HepG2 (cell line): Measurements from ENCODE around the gene PRTN3. TPM values are rescaled to one million over a fixed set of nuclear protein-coding genes. Genes with fewer than 3 reads are reported as not detected.

Experiments
- ATAC-seq: fragments of 200-7000 bp; cut with Tn5 transposase; 3 replicates; pipeline ENCODE4 v1.9.1; 2020; ENCODE audit warnings: mild to moderate bottlenecking, moderate library complexity
- BruUV-seq: library from RNA; stranded (reverse); fragments of 400-500 nt; replicated peaks from 2 replicates; lab custom pipeline; 2021; lab: Mats Ljungman, UMichigan
- CTCF ChIA-PET: fragments of 300-600 bp; formaldehyde crosslinking; extraction: SDS; loops from one replicate; lab custom pipeline; 2021; ENCODE audit warnings: low total read pairs, inconsistent platforms, low intra/inter-chr PET ratio; lab: Yijun Ruan, JAX
- POLR2A ChIA-PET: fragments of 350-600 bp; sonication (Branson Sonifier 250); formaldehyde crosslinking; loops from one replicate; lab custom pipeline; 2020; ENCODE audit warnings: antibody characterized with exemption, inconsistent platforms; lab: Yijun Ruan, JAX
- DNase-seq: peaks from one replicate; pipeline ENCODE4 v3.0.0-alpha.2; 2015; ENCODE audit warnings: low spot score
- FAIRE-seq: peaks from 3 replicates; lab custom pipeline; 2011; peaks lifted over from hg19 to GRCh38; lab: Jason Lieb, UNC
- H2AFZ ChIP-seq: one replicate; pipeline ENCODE4 v1.6.1; 2011; ENCODE audit warnings: low read length, inconsistent platforms
- H3K27ac ChIP-seq: fragments of 300-600 bp; 3 replicates; pipeline ENCODE4 v1.8.0; 2011; ENCODE audit warnings: mixed run types, mild to moderate bottlenecking, mixed read lengths, low read length, inconsistent platforms; ENCODE audit not compliant: insufficient read depth; ENCODE audit errors: extremely low read length
- H3K27me3 ChIP-seq, 2 experiments: fragments of 200-600 bp in 1 of 2; 2 replicates in 1 of 2; 3 replicates in 1 of 2; pipeline versions ENCODE4 v1.6.0 to v1.8.0; 2011; ENCODE audit warnings: low read length in 2 of 2, mild to moderate bottlenecking in 2 of 2, moderate library complexity in 2 of 2, inconsistent platforms in 1 of 2; ENCODE audit not compliant: insufficient read depth in 2 of 2, control insufficient read depth in 1 of 2
- H3K36me3 ChIP-seq, 2 experiments: fragments of 200-600 bp in 1 of 2; replicated peaks in 1 of 2; 2 replicates in 1 of 2; 3 replicates in 1 of 2; pipeline versions ENCODE4 v1.5.1 to v1.8.0; 2011; ENCODE audit warnings: low read length in 2 of 2, inconsistent platforms in 1 of 2; ENCODE audit not compliant: insufficient read depth in 2 of 2, control insufficient read depth in 1 of 2
- H3K4me1 ChIP-seq: 2 replicates; pipeline ENCODE4 v1.5.1; 2012; ENCODE audit warnings: low read length, inconsistent platforms; ENCODE audit not compliant: insufficient read depth
- H3K4me2 ChIP-seq: 2 replicates; pipeline ENCODE4 v1.6.0; 2011; ENCODE audit warnings: low read depth, low read length, inconsistent platforms
- H3K4me3 ChIP-seq, 3 experiments: fragments of 200-600 bp in 1 of 3; sonication (generic), shearing (Covaris generic) in 1 of 3; replicated peaks in 1 of 3; 2 replicates each; pipeline ENCODE4 v1.5.1; 2011 to 2016; ENCODE audit warnings: low read length in 3 of 3, inconsistent platforms in 2 of 3, low read depth in 2 of 3, mild to moderate bottlenecking in 2 of 3, control low read depth in 1 of 3, mixed read lengths in 1 of 3; ENCODE audit not compliant: insufficient read depth in 1 of 3
- H3K79me2 ChIP-seq: one replicate; pipeline ENCODE4 v1.6.1; 2011; ENCODE audit warnings: low read length, inconsistent platforms; ENCODE audit not compliant: insufficient read depth
- H3K9ac ChIP-seq: 2 replicates; pipeline ENCODE4 v1.6.0; 2011; ENCODE audit warnings: mild to moderate bottlenecking, low read depth, low read length, inconsistent platforms; ENCODE audit not compliant: insufficient read depth
- H3K9me3 ChIP-seq: 2 replicates; pipeline ENCODE4 v1.5.1; 2012; ENCODE audit warnings: mild to moderate bottlenecking, low read length
- H4K20me1 ChIP-seq: 2 replicates; pipeline ENCODE4 v1.6.0; 2011; ENCODE audit warnings: inconsistent platforms, mild to moderate bottlenecking, low read length, moderate library complexity; ENCODE audit not compliant: insufficient read depth
- EEA1 ChIP-seq: sonication (generic); formaldehyde crosslinking; IDR thresholded peaks from 2 replicates; pipeline ENCODE4 v1.5.1; 2020; ENCODE audit warnings: mild to moderate bottlenecking, missing genetic modification reagents, borderline replicate concordance
- HES4 ChIP-seq: sonication (generic); formaldehyde crosslinking; IDR thresholded peaks from 2 replicates; pipeline ENCODE4 v1.9.0; 2021; ENCODE audit warnings: mild to moderate bottlenecking, missing genetic modification reagents, borderline replicate concordance
- MEIS2 ChIP-seq: sonication (generic); formaldehyde crosslinking; IDR thresholded peaks from 2 replicates; pipeline ENCODE4 v1.9.0; 2021; ENCODE audit warnings: mild to moderate bottlenecking, missing genetic modification reagents
- PITX1 ChIP-seq: sonication (generic); formaldehyde crosslinking; IDR thresholded peaks from 2 replicates; pipeline ENCODE4 v1.5.1; 2020; ENCODE audit warnings: mild to moderate bottlenecking, missing genetic modification reagents
- POLR2AphosphoS2 ChIP-seq: IDR thresholded peaks from 2 replicates; pipeline ENCODE4 v1.6.1; 2011; ENCODE audit warnings: low read depth, low read length, improper control_type of control experiment
- REL ChIP-seq: sonication (generic); formaldehyde crosslinking; conservative IDR thresholded peaks from 2 replicates; pipeline ENCODE4 v1.8.0; 2022; ENCODE audit warnings: mild to moderate bottlenecking, missing genetic modification reagents, moderate library complexity
- ZFP41 ChIP-seq: sonication (generic); formaldehyde crosslinking; IDR thresholded peaks from 2 replicates; pipeline ENCODE4 v1.4.0; 2020; ENCODE audit warnings: mild to moderate bottlenecking, missing genetic modification reagents, borderline replicate concordance
- ZFP82 ChIP-seq: sonication (generic); formaldehyde crosslinking; IDR thresholded peaks from 2 replicates; pipeline ENCODE4 v1.5.1; 2020; ENCODE audit warnings: mild to moderate bottlenecking, missing genetic modification reagents, borderline replicate concordance
- ZNF367 ChIP-seq: sonication (generic); formaldehyde crosslinking; IDR thresholded peaks from 2 replicates; pipeline ENCODE4 v1.4.0; 2020; ENCODE audit warnings: missing genetic modification reagents, borderline replicate concordance
- ZNF598 ChIP-seq: sonication (generic); formaldehyde crosslinking; IDR thresholded peaks from 2 replicates; pipeline ENCODE4 v1.5.1; 2020; ENCODE audit warnings: mild to moderate bottlenecking, missing genetic modification reagents, borderline replicate concordance
- ZSCAN12 ChIP-seq: sonication (generic); formaldehyde crosslinking; IDR thresholded peaks from 2 replicates; pipeline ENCODE4 v1.9.0; 2021; ENCODE audit warnings: mild to moderate bottlenecking, missing genetic modification reagents
- WGBS: methylation state at CpG from one replicate; pipeline ENCODE4 v1.1.6; 2017; ENCODE audit warnings: low lambda C conversion rate; 5-methylcytosine and 5-hydroxymethylcytosine counted together
- in situ Hi-C: cut with HindIII; loops from 2 replicates; pipeline ENCODE4 v1.10.0; 2017; ENCODE audit warnings: low pct_unique_long_range_greater_than_20kb; ENCODE audit not compliant: extremely low pct_ligation_motif_present
- intact Hi-C: fragments of 100-400 bp; cut with micrococcal nuclease; formaldehyde crosslinking; loops from one replicate; pipeline ENCODE4 v1.10.0; 2022; ENCODE audit not compliant: unreplicated experiment
- polyA plus RNA-seq, 8 experiments: library from polyadenylated mRNA; depleted of rRNA in 3 of 8; stranded (reverse) in 7 of 8; unstranded in 1 of 8; fragments of >200 nt; fragmentation: Illumina TruSeq in 4 of 8; extraction: Trizol in 4 of 8; gene quantifications; 2 replicates each; pipeline versions ENCODE4 v1.2.1 to v1.2.3, GENCODE V29; 2011 to 2016; ENCODE audit warnings: low read depth in 4 of 8, missing spikeins in 1 of 8, mixed read lengths in 1 of 8; ENCODE audit not compliant: insufficient read depth in 1 of 8
- total RNA-seq, 5 experiments: library from RNA; depleted of rRNA; stranded (reverse); fragments of >200 nt; fragmentation: Illumina TruSeq; extraction: Trizol; gene quantifications; 2 replicates each; pipeline ENCODE4 v1.2.3, GENCODE V29; 2016; ENCODE audit warnings: low read depth in 1 of 5
- TF ChIP-seq, protein P1 (sequence below): sonication (generic); formaldehyde crosslinking; IDR thresholded peaks from 2 replicates; pipeline ENCODE4 v1.4.0; 2020; ENCODE audit warnings: missing genetic modification reagents
- TF ChIP-seq, protein P2 (sequence below): sonication (generic); formaldehyde crosslinking; IDR thresholded peaks from 2 replicates; pipeline ENCODE4 v1.4.0; 2020; ENCODE audit warnings: missing genetic modification reagents
- TF ChIP-seq, protein P3 (sequence below): sonication (generic); formaldehyde crosslinking; IDR thresholded peaks from 2 replicates; pipeline ENCODE4 v1.8.1; 2023; ENCODE audit warnings: mild to moderate bottlenecking, missing genetic modification reagents, borderline replicate concordance

PRTN3 gene
- total and polyA plus RNA-seq, 2 of the 13 experiments (the other 11 are each of a cell fraction or from before 2014, with no cell fraction given), result not detected

DNA sequence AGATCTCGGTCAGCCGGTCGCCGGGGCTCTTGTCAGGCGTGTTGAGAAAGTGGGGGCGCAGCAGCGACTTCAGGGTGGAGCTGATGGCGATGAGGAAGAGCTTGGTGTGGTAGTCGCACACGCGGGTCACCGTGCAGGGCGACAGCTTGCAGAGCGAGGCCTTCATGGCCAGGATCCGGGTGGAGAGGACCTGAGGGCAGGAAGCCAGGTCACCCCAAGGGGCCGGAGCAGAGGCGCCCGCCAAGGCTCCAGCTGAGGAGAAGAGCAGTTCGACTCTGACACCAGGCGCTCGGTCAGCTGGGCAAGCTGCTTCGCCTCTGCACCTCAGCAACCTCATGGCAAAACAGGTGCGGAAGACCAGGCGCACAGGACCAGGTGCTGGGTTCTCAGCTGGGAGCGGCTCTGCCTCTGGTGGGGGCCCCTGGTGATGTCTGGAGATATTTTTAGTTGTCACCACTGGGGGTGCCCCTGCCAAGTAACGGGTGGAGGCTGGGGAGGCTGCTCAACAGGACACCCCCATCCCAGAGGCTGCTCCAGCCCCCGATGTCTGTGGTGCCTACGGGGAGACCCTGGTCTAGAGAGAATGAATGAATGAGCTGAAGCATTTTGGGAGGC lies 34.6 kb downstream of the PRTN3 start:
- ChIA-PET POLR2A (interaction anchor here (0.9 kb wide), 1 partner anchor 14 kb away, joined by 3 read pairs; no protein-coding TSS in a partner anchor), CTCF (no interaction called here)
- ATAC-seq, result no peak
- Histone ChIP-seq H3K4me3 (no peak overlapping the region), H3K27me3 (no peaks in the 10 kb centered on the region), H2AFZ (no peak overlapping the region), H3K9me3 (no peaks in the 10 kb centered on the region), H3K27ac (no peak overlapping the region), H3K36me3 (peaks cover 4 to 6% of the 10 kb centered on the region in 2 experiments; a peak in 4 of 5 replicates), H3K9ac (no peak overlapping the region), H3K79me2 (no peaks in the 10 kb centered on the region), H4K20me1 (no peaks in the 10 kb centered on the region), H3K4me1 (no peaks in the 10 kb centered on the region), H3K4me2 (no peak overlapping the region)
- BruUV-seq, result no TSS peak
- 96% methylated on average over 22 of the region's 28 CpGs for WGBS
- intact Hi-C loops (no loop called here), in situ Hi-C loops (no loop called here)
- no peak for FAIRE-seq
- TF ChIP-seq POLR2AphosphoS2 (no peak), HES4 (CRISPR knock-in tag) (no peak), PITX1 (no peak), REL (CRISPR knock-in tag) (no peak), MEIS2 (no peak), ZNF367 (CRISPR knock-in tag) (no peak), ZNF598 (CRISPR knock-in tag) (no peak), ZFP82 (CRISPR knock-in tag) (no peak), EEA1 (CRISPR knock-in tag) (no peak), ZFP41 (CRISPR knock-in tag) (no peak), ZSCAN12 (CRISPR knock-in tag) (no peak)
- TF ChIP-seq, protein P1, sequence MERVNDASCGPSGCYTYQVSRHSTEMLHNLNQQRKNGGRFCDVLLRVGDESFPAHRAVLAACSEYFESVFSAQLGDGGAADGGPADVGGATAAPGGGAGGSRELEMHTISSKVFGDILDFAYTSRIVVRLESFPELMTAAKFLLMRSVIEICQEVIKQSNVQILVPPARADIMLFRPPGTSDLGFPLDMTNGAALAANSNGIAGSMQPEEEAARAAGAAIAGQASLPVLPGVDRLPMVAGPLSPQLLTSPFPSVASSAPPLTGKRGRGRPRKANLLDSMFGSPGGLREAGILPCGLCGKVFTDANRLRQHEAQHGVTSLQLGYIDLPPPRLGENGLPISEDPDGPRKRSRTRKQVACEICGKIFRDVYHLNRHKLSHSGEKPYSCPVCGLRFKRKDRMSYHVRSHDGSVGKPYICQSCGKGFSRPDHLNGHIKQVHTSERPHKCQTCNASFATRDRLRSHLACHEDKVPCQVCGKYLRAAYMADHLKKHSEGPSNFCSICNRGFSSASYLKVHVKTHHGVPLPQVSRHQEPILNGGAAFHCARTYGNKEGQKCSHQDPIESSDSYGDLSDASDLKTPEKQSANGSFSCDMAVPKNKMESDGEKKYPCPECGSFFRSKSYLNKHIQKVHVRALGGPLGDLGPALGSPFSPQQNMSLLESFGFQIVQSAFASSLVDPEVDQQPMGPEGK (CRISPR knock-in tag), result no peak
- TF ChIP-seq, protein P2, sequence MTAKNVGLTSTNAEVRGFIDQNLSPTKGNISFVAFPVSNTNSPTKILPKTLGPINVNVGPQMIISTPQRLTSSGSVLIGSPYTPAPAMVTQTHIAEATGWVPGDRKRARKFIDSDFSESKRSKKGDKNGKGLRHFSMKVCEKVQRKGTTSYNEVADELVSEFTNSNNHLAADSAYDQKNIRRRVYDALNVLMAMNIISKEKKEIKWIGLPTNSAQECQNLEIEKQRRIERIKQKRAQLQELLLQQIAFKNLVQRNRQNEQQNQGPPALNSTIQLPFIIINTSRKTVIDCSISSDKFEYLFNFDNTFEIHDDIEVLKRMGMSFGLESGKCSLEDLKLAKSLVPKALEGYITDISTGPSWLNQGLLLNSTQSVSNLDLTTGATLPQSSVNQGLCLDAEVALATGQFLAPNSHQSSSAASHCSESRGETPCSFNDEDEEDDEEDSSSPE (CRISPR knock-in tag), result no peak
- TF ChIP-seq, protein P3, sequence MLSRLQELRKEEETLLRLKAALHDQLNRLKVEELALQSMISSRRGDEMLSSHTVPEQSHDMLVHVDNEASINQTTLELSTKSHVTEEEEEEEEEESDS (CRISPR knock-in tag), result no peak
- DNase-seq, result no peak
